Astrocyte (in vitro differentiated cells and primary cell): Measurements from ENCODE around the gene NUP93. TPM values are rescaled to one million over a fixed set of nuclear protein-coding genes. Genes with fewer than 3 reads are reported as not detected.

Experiments used
- DNase-seq: peaks from one replicate; pipeline ENCODE4 v3.0.0-alpha.2; 2010; ENCODE audit warnings: low read depth
- FAIRE-seq: peaks from 2 replicates; lab custom pipeline; 2011; peaks lifted over from hg19 to GRCh38; lab: Jason Lieb, UNC
- H2AFZ ChIP-seq: 2 replicates; pipeline ENCODE4 v1.6.0; 2012; ENCODE audit warnings: low read depth, low read length, inconsistent platforms
- H3K27ac ChIP-seq: 2 replicates; pipeline ENCODE4 v1.5.1; 2011; ENCODE audit warnings: low read depth, low read length, inconsistent platforms
- H3K27me3 ChIP-seq: 2 replicates; pipeline ENCODE4 v1.6.0; 2011; ENCODE audit warnings: low read length, inconsistent platforms; ENCODE audit not compliant: insufficient read depth
- H3K36me3 ChIP-seq: 2 replicates; pipeline ENCODE4 v1.5.1; 2011; ENCODE audit warnings: low read length, inconsistent platforms; ENCODE audit not compliant: insufficient read depth
- H3K4me1 ChIP-seq: 2 replicates; pipeline ENCODE4 v1.5.1; 2011; ENCODE audit warnings: low read length, inconsistent platforms; ENCODE audit not compliant: insufficient read depth
- H3K4me2 ChIP-seq: 2 replicates; pipeline ENCODE4 v1.6.0; 2012; ENCODE audit warnings: low read length, inconsistent platforms
- H3K4me3 ChIP-seq: 2 replicates; pipeline ENCODE4 v1.5.1; 2011; ENCODE audit warnings: low read depth, mild to moderate bottlenecking, low read length, inconsistent platforms; ENCODE audit not compliant: insufficient read depth
- H3K79me2 ChIP-seq: 2 replicates; pipeline ENCODE4 v1.6.0; 2012; ENCODE audit warnings: mild to moderate bottlenecking, low read length, inconsistent platforms; ENCODE audit not compliant: insufficient read depth
- H3K9ac ChIP-seq: 2 replicates; pipeline ENCODE4 v1.6.0; 2012; ENCODE audit warnings: mild to moderate bottlenecking, low read length, inconsistent platforms
- H3K9me3 ChIP-seq: 2 replicates; pipeline ENCODE4 v1.5.1; 2012; ENCODE audit warnings: low read depth, mild to moderate bottlenecking, low read length, inconsistent platforms; ENCODE audit not compliant: insufficient read depth
- H4K20me1 ChIP-seq: 2 replicates; pipeline ENCODE4 v1.6.0; 2012; ENCODE audit warnings: low read length, inconsistent platforms; ENCODE audit not compliant: insufficient read depth
- H3K27ac Mint-ChIP-seq: one replicate; pipeline ENCODE4 v1.8.0; 2021; ENCODE audit warnings: mild to moderate bottlenecking, mixed read lengths; ENCODE audit not compliant: unreplicated experiment
- H3K27me3 Mint-ChIP-seq: one replicate; pipeline ENCODE4 v1.8.0; 2021; ENCODE audit warnings: low read depth, mixed read lengths; ENCODE audit not compliant: unreplicated experiment
- H3K36me3 Mint-ChIP-seq: one replicate; pipeline ENCODE4 v1.8.0; 2021; ENCODE audit warnings: low read depth, mixed read lengths; ENCODE audit not compliant: unreplicated experiment
- H3K4me1 Mint-ChIP-seq: one replicate; pipeline ENCODE4 v1.8.0; 2021; ENCODE audit warnings: low read depth, mixed read lengths; ENCODE audit not compliant: unreplicated experiment
- H3K4me3 Mint-ChIP-seq: one replicate; pipeline ENCODE4 v1.8.0; 2021; ENCODE audit warnings: mild to moderate bottlenecking, moderate library complexity, mixed read lengths; ENCODE audit not compliant: unreplicated experiment
- H3K9me3 Mint-ChIP-seq: one replicate; pipeline ENCODE4 v1.8.0; 2021; ENCODE audit warnings: mild to moderate bottlenecking, mixed read lengths; ENCODE audit not compliant: unreplicated experiment
- CTCF ChIP-seq: IDR thresholded peaks from 2 replicates; pipeline ENCODE4 v1.5.1; 2011; ENCODE audit warnings: low read depth, mild to moderate bottlenecking, inconsistent platforms, low read length, moderate library complexity; ENCODE audit not compliant: insufficient read depth
- EZH2 ChIP-seq: IDR thresholded peaks from 2 replicates; pipeline ENCODE4 v1.6.1; 2012; ENCODE audit warnings: mild to moderate bottlenecking, low read length, inconsistent platforms; ENCODE audit not compliant: insufficient read depth
- total RNA-seq: library from RNA; stranded (reverse); gene quantifications from 2 replicates; pipeline ENCODE4 v1.2.1, GENCODE V29; 2021

Gene NUP93
- total RNA-seq, 1 donor from 2014 or later = 89.3 TPM

- H3K4me1 ChIP-seq = no peaks in the 10 kb centered on the region
- no peak overlapping the region for H2AFZ ChIP-seq
- Mint-ChIP-seq H3K27me3 (peaks cover 9% of the 10 kb centered on the region), H3K36me3 (no peaks in the 10 kb centered on the region), H3K27ac (no peak overlapping the region), H3K4me3 (no peak overlapping the region), H3K9me3 (no peaks in the 10 kb centered on the region), H3K4me1 (no peaks in the 10 kb centered on the region)
- no peaks in the 10 kb centered on the region for H3K9me3 ChIP-seq
- H3K4me2 ChIP-seq = no peak overlapping the region
- no peak for FAIRE-seq
- TF ChIP-seq EZH2 = no peak
- TF ChIP-seq CTCF = no peak
- no peak for DNase-seq
- H3K79me2 ChIP-seq = no peaks in the 10 kb centered on the region
- H3K27me3 ChIP-seq = no peaks in the 10 kb centered on the region
- H3K4me3 ChIP-seq = no peak overlapping the region
- no peaks in the 10 kb centered on the region for H4K20me1 ChIP-seq
- no peaks in the 10 kb centered on the region for H3K36me3 ChIP-seq
- no peak overlapping the region for H3K27ac ChIP-seq
- H3K9ac ChIP-seq = no peak overlapping the region
Observed at GRCh38 chr16:56888806-56889205, 158.9 kb downstream of the NUP93 start.

- no peak overlapping the region for H3K27ac ChIP-seq
- no peaks in the 10 kb centered on the region for H3K27me3 ChIP-seq
- H3K4me3 ChIP-seq = no peak overlapping the region
- no peaks in the 10 kb centered on the region for H3K36me3 ChIP-seq
- no peak overlapping the region for H3K4me2 ChIP-seq
- H3K9me3 ChIP-seq = no peaks in the 10 kb centered on the region
- DNase-seq = no peak
- H4K20me1 ChIP-seq = no peaks in the 10 kb centered on the region
- Mint-ChIP-seq H3K4me1 (no peaks in the 10 kb centered on the region), H3K27ac (no peak overlapping the region), H3K4me3 (no peak overlapping the region), H3K9me3 (no peaks in the 10 kb centered on the region), H3K36me3 (no peaks in the 10 kb centered on the region), H3K27me3 (peaks cover 9% of the 10 kb centered on the region)
- FAIRE-seq = no peak
- H3K79me2 ChIP-seq = no peaks in the 10 kb centered on the region
- H3K9ac ChIP-seq = no peak overlapping the region
- H2AFZ ChIP-seq = no peak overlapping the region
- TF ChIP-seq CTCF = no peak
- TF ChIP-seq EZH2 = no peak
- no peaks in the 10 kb centered on the region for H3K4me1 ChIP-seq
Observed at GRCh38 chr16:56889206-56889605, 159.3 kb downstream of the NUP93 start.

- H3K9me3 ChIP-seq = no peaks in the 10 kb centered on the region
- H4K20me1 ChIP-seq = no peaks in the 10 kb centered on the region
- no peaks in the 10 kb centered on the region for H3K79me2 ChIP-seq
- H3K4me1 ChIP-seq = no peaks in the 10 kb centered on the region
- no peak overlapping the region for H3K4me2 ChIP-seq
- no peaks in the 10 kb centered on the region for H3K36me3 Mint-ChIP-seq
- peaks cover 13% of the 10 kb centered on the region for H3K27me3 Mint-ChIP-seq
- H3K27ac ChIP-seq = no peak overlapping the region
- TF ChIP-seq EZH2 (no peak), CTCF (no peak)
- H3K4me3 ChIP-seq = no peak overlapping the region
- no peak overlapping the region for H2AFZ ChIP-seq
- H3K4me1 Mint-ChIP-seq = peaks cover 2% of the 10 kb centered on the region
- H3K4me3 Mint-ChIP-seq = no peak overlapping the region
- H3K9me3 Mint-ChIP-seq = no peaks in the 10 kb centered on the region
- H3K27me3 ChIP-seq = no peaks in the 10 kb centered on the region
- FAIRE-seq (no peak), DNase-seq (no peak)
- H3K9ac ChIP-seq = no peak overlapping the region
- H3K27ac Mint-ChIP-seq = no peak overlapping the region
- H3K36me3 ChIP-seq = no peaks in the 10 kb centered on the region
Observed at GRCh38 chr16:56891685-56892084, 161.8 kb downstream of the NUP93 start.
